ENCODE results near the gene RBBP6. TPM values are rescaled to one million over a fixed set of nuclear protein-coding genes. Genes with fewer than 3 reads are reported as not detected.

Gene RBBP6
- total and polyA plus RNA-seq, 9 of the 15 experiments (the other 6 are each of a cell fraction or from before 2014, with no cell fraction given) = 19.2 to 76.6 (median 42.7) TPM

DNA sequence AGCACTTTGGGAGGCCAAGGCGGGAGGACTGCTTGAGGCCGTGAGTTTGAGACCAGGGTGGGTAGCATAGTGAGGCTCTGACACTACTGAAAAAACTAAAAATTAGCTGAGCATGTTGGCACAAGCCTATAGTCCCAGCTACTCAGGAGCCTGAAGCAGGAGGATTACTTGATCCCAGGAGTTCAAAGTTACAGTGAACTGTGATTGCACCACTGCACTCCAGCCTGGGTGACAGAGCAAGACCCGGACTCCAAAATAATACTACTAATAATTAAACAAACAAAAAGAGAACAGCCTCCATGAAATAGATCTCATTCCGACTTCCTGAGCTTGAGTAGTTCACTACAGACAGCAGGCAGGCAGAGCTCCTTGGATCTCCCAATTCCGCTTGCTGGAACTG, 2.7 kb upstream of the RBBP6 start:
- H3K9ac ChIP-seq (ENCODE audit: insufficient read depth in 1 of 2, low read depth in 2 of 2, low read length in 2 of 2) = no peak overlapping the region
- H3K4me3 ChIP-seq = no peak overlapping the region
- 95% methylated on average over 5 of the region's 5 CpGs for WGBS (ENCODE audit: insufficient coverage, low coverage, missing lambda C conversion rate)
- H3K9me1 ChIP-seq (ENCODE audit: control insufficient read depth, insufficient read depth, low read length) = no peaks in the 10 kb centered on the region
- no peak overlapping the region for H3K4me2 ChIP-seq (ENCODE audit: insufficient read depth, low read length)
- DNase-seq (ENCODE audit: extremely low read depth in 1 of 4, low spot score in 3 of 4) = no peak
- H3K79me2 ChIP-seq (ENCODE audit: control insufficient read depth, insufficient read depth, low read length) = peaks cover 28% of the 10 kb centered on the region
- no peaks in the 10 kb centered on the region for H3K9me3 ChIP-seq (replicated peaks; ENCODE audit: control insufficient read depth, insufficient read depth, low read depth, low read length)
- ChIA-PET CTCF (ENCODE audit: low intra/inter-chr PET ratio) (no interaction called here), POLR2A (interaction anchor here (6.4 kb wide), 1 partner anchor 15 kb away, joined by 71 read pairs; no protein-coding TSS in a partner anchor)
- no peak for FAIRE-seq
- peaks cover 2 to 17% of the 10 kb centered on the region in 2 experiments; a peak in 3 of 5 replicates for H3K4me1 ChIP-seq (replicated peaks in 1 of 2; ENCODE audit: control insufficient read depth in 2 of 2, insufficient read depth in 2 of 2, low read length in 2 of 2)
- no peaks in the 10 kb centered on the region for H3K27me3 ChIP-seq (ENCODE audit: control insufficient read depth in 2 of 2, insufficient read depth in 2 of 2, low read length in 2 of 2)
- peaks cover 5% of the 10 kb centered on the region; the same call in 2 of the 3 replicates for H3K36me3 ChIP-seq (ENCODE audit: control insufficient read depth, insufficient read depth, low read length)
- in situ Hi-C loops (cut with MboI) (no loop called here), intact Hi-C loops (cut with micrococcal nuclease) (no loop called here)
- H3K27ac ChIP-seq (ENCODE audit: extremely low read depth, low read depth, low read length) = peak overlapping the region; percentile 58; the same call in 2 of the 3 replicates
- ATAC-seq = no peak
- peaks cover 10% of the 10 kb centered on the region for H4K20me1 ChIP-seq (replicated peaks; ENCODE audit: control insufficient read depth, insufficient read depth, low read length)
- TF ChIP-seq, protein P1, sequence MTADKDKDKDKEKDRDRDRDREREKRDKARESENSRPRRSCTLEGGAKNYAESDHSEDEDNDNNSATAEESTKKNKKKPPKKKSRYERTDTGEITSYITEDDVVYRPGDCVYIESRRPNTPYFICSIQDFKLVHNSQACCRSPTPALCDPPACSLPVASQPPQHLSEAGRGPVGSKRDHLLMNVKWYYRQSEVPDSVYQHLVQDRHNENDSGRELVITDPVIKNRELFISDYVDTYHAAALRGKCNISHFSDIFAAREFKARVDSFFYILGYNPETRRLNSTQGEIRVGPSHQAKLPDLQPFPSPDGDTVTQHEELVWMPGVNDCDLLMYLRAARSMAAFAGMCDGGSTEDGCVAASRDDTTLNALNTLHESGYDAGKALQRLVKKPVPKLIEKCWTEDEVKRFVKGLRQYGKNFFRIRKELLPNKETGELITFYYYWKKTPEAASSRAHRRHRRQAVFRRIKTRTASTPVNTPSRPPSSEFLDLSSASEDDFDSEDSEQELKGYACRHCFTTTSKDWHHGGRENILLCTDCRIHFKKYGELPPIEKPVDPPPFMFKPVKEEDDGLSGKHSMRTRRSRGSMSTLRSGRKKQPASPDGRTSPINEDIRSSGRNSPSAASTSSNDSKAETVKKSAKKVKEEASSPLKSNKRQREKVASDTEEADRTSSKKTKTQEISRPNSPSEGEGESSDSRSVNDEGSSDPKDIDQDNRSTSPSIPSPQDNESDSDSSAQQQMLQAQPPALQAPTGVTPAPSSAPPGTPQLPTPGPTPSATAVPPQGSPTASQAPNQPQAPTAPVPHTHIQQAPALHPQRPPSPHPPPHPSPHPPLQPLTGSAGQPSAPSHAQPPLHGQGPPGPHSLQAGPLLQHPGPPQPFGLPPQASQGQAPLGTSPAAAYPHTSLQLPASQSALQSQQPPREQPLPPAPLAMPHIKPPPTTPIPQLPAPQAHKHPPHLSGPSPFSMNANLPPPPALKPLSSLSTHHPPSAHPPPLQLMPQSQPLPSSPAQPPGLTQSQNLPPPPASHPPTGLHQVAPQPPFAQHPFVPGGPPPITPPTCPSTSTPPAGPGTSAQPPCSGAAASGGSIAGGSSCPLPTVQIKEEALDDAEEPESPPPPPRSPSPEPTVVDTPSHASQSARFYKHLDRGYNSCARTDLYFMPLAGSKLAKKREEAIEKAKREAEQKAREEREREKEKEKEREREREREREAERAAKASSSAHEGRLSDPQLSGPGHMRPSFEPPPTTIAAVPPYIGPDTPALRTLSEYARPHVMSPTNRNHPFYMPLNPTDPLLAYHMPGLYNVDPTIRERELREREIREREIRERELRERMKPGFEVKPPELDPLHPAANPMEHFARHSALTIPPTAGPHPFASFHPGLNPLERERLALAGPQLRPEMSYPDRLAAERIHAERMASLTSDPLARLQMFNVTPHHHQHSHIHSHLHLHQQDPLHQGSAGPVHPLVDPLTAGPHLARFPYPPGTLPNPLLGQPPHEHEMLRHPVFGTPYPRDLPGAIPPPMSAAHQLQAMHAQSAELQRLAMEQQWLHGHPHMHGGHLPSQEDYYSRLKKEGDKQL (CRISPR knock-in tag; IDR thresholded peaks at IDR 0.05; ENCODE audit: borderline replicate concordance) = no peak
- TF ChIP-seq NR3C1 (CRISPR knock-in tag; IDR thresholded peaks at IDR 0.05) = no peak
- TF ChIP-seq NFIX (CRISPR knock-in tag; IDR thresholded peaks at IDR 0.05; ENCODE audit: low read depth) = no peak
- TF ChIP-seq LEF1 (IDR thresholded peaks at IDR 0.05) = no peak
- TF ChIP-seq NRF1 (conservative IDR thresholded peaks at IDR 0.05 in 1 of 2, IDR thresholded peaks at IDR 0.05 in 1 of 2) = no peak
- peak overlapping the region; percentile 97 for H2AFZ ChIP-seq (ENCODE audit: low read depth, low read length)
- no TSS peak for BruUV-seq (replicated peaks)
